ENCODE measurements around the gene ADAMTS18.

GRCh38 chr16:77469634-77470033, 34.8 kb upstream of the ADAMTS18 start:
- TF ChIP-seq SIN3A (IDR thresholded peaks at IDR 0.05; ENCODE audit: low read depth) (no peak), POLR2AphosphoS5 (IDR thresholded peaks at IDR 0.05; ENCODE audit: low read depth, low read length) (no peak), POLR2A (IDR thresholded peaks at IDR 0.05; ENCODE audit: borderline replicate concordance, extremely low read depth, insufficient read depth, insufficient read length) (no peak), ELF1 (IDR thresholded peaks at IDR 0.05; ENCODE audit: borderline replicate concordance, low read depth) (no peak), EZH2 (IDR thresholded peaks at IDR 0.05) (no peak), CEBPB (IDR thresholded peaks at IDR 0.05; ENCODE audit: low read depth) (no peak), ZNF274 (IDR thresholded peaks at IDR 0.05; ENCODE audit: low read depth, low read length) (no peak)
- TF ChIP-seq, protein P1, sequence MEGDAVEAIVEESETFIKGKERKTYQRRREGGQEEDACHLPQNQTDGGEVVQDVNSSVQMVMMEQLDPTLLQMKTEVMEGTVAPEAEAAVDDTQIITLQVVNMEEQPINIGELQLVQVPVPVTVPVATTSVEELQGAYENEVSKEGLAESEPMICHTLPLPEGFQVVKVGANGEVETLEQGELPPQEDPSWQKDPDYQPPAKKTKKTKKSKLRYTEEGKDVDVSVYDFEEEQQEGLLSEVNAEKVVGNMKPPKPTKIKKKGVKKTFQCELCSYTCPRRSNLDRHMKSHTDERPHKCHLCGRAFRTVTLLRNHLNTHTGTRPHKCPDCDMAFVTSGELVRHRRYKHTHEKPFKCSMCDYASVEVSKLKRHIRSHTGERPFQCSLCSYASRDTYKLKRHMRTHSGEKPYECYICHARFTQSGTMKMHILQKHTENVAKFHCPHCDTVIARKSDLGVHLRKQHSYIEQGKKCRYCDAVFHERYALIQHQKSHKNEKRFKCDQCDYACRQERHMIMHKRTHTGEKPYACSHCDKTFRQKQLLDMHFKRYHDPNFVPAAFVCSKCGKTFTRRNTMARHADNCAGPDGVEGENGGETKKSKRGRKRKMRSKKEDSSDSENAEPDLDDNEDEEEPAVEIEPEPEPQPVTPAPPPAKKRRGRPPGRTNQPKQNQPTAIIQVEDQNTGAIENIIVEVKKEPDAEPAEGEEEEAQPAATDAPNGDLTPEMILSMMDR (IDR thresholded peaks at IDR 0.05 in 2 of 3, conservative IDR thresholded peaks at IDR 0.05 in 1 of 3; ENCODE audit: borderline replicate concordance in 1 of 3, insufficient read depth in 1 of 3, low read depth in 2 of 3, low read length in 2 of 3): no peak
- TF ChIP-seq, protein P2, sequence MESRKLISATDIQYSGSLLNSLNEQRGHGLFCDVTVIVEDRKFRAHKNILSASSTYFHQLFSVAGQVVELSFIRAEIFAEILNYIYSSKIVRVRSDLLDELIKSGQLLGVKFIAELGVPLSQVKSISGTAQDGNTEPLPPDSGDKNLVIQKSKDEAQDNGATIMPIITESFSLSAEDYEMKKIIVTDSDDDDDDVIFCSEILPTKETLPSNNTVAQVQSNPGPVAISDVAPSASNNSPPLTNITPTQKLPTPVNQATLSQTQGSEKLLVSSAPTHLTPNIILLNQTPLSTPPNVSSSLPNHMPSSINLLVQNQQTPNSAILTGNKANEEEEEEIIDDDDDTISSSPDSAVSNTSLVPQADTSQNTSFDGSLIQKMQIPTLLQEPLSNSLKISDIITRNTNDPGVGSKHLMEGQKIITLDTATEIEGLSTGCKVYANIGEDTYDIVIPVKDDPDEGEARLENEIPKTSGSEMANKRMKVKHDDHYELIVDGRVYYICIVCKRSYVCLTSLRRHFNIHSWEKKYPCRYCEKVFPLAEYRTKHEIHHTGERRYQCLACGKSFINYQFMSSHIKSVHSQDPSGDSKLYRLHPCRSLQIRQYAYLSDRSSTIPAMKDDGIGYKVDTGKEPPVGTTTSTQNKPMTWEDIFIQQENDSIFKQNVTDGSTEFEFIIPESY (IDR thresholded peaks at IDR 0.05; ENCODE audit: extremely low read depth, insufficient replicate concordance, low read length): no peak
